ENCODE measurements around the gene ESYT1.
A peak's percentile ranks its signal among the peaks of the same experiment; 100 is the strongest.

Gene ESYT1

DNA sequence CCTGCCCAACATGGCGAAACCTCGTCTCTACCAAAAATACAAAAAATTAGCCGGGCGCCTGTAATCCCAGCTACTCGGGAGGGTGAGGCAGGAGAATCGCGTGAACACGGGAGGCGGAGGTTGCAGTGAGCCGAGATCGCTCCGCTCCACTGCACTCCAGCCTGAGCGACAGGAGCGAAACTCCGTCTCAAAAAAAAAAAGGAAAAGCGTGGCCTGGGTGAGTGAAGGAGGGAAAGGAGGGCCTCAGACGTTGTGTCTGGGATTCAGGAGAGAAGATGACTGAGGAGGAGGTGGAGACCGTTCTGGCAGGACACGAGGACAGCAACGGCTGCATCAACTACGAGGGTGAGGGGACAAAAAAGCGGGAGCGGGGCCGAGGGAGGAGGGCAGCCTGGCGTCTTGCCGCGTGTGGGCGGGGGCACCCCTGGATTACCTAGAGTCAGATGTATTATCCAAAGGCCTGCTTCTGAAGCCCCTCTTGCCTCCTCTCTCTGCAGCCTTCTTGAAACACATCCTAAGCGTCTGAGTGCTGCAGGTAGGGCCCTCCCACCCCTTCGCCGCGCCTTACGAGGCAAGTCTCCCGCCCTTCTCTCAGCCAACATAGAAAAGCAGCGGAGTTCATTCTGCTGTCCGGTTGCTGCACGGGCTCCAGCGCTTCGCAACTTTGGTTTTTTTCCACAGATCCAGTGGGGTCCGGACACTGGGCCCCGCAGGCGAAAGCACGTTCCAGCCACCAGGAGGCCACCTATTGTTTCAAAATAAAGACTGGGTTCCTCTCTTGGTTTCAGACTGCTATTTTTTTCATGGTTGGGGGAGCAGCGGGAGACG lies 29.3 kb downstream of the ESYT1 start:
- DNase-seq: peak; percentile 77

DNA sequence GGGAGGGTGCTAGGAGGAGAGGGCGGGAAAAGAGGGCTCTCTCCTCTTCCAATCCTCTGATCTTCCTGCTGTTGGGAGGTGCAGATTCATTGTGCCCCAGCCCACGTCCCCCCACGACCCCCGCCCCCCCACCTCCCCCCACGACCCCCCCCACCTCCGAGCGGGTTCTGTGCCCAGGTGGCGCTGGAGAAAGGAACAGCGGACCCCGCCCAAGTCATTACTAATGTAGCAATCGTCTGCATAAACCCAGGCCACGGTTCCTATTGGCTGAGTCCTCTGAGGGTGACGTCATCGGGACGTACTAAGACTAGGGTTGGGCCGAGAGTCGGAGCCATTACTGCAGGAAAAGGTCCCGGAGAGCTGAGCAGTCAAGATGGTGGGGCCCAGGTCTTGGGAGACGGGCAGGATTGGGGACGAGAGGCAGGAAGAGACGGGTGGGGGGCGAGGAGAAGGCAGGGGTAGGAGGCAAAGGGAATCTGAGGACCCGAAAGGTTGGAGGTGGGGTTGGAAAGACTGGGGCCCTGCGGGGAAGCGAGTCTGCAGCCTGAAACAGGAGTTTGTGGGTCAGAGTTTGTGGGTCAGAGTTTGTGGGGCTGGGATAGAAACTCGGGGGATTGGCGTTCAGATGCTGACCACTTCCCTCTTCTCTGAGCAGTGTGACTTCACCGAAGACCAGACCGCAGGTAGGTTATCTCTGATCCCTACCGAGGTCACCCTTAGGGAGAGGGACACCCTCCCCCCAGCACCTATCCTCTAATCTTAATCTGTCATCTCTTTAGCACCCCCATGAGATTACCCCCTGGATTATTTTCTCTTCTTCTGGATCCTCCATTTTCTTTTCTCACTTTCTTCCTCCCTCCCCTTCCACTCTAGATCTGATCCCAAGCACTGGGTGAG lies 30.2 kb downstream of the ESYT1 start, which contains the start of gene MYL6:
Gene MYL6 (plus strand): TSS at position 331 of the 897 bp plus-strand sequence. CDS start 43 bp downstream, at position 374.
- DNase-seq: peak; percentile 96

DNA sequence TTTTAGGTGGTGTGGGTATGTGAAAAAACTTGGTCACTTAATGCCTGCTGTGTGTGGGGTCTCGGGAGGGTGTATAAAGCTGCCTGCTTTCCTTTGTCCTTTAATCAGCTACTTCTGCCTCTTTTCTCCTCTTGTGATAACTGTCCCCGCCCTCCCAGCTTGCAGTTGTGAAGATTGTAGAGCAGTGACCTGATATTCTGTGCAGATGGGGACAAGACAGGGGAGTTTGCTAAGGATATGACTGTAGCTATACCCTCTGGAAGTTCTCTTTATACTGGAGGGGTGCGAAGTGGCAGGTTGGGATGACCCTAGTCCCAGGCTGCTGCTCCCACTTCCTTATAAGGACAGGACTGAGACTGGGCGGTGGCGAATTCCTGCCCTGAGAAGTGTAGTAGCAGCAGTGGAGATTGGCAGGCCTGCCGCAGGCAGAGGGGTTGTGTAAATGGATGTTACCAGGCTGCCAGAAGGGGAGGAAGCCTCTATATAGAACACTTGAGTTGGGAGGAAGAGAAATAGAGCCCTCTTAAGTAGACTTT lies 30.9 kb downstream of the ESYT1 start:
- DNase-seq: peak; percentile 42

DNA sequence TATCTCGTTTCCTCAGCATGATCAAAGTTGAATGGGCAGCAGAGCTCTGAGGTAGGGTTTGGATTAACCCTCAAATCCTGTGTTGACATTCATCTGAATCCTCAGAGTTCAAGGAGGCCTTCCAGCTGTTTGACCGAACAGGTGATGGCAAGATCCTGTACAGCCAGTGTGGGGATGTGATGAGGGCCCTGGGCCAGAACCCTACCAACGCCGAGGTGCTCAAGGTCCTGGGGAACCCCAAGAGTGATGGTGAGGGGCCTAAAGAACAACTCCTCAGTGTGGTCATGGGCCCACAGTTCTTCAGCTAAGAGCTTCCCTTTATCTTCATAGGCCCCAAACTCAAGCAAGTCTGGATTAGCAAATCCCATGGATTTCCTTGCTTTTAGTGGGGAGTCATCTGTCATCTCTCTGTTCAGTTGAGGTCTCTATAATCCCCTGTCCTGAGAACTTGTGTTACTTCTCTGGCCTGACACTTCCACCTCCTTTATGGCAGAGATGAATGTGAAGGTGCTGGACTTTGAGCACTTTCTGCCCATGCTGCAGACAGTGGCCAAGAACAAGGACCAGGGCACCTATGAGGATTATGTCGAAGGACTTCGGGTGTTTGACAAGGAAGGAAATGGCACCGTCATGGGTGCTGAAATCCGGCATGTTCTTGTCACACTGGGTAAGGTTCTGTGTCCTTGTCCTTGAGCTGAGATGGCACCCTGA lies 31.6 kb downstream of the ESYT1 start:
- DNase-seq: peak; percentile 25

DNA sequence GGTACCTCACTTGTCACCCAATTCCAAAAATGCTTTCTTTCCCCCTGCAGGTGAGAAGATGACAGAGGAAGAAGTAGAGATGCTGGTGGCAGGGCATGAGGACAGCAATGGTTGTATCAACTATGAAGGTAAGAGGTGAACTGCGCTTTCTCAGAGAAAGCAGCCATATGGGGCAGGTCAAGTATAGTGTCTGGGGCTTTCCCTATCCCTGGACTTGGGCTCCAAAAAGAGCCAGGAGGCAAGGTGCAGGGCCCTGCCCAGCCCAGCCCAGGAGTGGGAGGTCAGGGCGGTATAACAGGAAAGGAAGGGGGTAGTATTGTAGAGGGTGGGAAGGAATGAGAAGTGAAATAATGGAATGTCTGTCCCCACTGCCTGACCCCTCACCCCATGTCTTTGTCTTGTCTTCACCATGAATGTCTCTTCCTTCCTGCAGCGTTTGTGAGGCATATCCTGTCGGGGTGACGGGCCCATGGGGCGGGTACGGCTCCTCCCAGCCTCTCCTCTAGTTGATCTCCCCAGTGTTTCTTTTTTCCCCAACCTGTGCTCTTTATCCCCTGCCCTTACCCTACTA lies 32.2 kb downstream of the ESYT1 start:
- DNase-seq: peak; percentile 79

DNA sequence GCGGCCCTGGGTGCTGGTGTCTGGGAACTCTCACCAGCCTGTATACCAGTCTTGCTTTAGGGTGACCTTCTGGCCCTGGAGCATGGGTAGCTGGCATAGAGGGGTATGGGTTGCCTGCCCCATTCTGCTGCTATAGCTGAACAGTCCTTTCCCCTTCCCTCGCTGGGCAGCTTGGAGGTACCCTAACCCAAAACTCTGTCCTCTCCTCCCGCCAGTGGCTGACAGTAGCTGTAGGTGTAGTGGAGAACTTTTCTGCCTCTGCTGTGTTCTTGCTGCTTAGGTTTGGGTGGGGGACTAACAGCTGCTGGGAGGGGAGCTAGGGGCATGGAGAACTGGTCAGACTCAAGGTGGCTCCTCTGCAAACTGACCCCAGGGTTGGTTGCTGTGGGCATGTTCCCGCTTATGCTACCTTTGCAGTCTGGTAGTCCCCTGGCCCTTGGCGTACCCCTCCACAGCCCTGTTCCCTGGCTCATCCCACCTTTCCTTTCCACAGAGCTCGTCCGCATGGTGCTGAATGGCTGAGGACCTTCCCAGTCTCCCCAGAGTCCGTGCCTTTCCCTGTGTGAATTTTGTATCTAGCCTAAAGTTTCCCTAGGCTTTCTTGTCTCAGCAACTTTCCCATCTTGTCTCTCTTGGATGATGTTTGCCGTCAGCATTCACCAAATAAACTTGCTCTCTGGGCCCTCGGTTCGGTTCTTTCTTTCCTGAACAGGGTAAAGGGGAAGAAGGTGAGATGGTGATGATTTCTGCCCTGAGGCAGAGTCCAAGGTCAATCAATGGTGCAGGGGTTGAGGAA lies 33.0 kb downstream of the ESYT1 start:
- DNase-seq: no peak

DNA sequence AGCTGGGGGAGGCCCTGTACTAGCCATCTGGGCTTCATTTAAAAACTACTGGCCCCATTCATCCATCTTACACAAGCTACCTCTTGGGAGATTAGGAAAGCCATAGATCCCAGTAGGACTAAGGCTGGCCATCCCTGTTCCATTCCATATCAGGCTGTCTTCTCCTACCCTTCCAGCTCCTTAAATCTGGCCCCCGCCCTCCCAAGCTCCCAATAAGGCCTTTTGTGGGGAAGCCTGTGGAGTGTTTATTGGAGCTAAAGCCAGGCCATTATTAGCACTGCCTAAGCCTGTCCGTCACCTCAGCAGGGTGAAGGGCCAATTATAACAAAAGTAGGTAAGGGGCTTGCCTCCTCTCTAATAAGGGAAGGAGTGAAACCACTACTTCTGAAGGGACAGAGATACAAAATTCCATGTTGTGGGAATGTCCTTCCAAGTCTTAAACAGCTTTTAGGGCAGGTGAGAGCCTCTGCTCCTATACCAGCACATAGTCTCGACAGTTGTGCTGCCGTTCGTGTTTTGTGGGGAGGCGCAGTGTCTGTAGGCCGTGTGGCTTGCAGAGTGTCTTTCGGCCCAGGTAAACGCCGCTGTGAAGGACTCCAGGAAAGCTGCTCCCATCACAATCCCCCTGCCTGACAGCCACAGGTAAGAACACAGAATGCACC lies 33.8 kb downstream of the ESYT1 start:
- no peak for DNase-seq

DNA sequence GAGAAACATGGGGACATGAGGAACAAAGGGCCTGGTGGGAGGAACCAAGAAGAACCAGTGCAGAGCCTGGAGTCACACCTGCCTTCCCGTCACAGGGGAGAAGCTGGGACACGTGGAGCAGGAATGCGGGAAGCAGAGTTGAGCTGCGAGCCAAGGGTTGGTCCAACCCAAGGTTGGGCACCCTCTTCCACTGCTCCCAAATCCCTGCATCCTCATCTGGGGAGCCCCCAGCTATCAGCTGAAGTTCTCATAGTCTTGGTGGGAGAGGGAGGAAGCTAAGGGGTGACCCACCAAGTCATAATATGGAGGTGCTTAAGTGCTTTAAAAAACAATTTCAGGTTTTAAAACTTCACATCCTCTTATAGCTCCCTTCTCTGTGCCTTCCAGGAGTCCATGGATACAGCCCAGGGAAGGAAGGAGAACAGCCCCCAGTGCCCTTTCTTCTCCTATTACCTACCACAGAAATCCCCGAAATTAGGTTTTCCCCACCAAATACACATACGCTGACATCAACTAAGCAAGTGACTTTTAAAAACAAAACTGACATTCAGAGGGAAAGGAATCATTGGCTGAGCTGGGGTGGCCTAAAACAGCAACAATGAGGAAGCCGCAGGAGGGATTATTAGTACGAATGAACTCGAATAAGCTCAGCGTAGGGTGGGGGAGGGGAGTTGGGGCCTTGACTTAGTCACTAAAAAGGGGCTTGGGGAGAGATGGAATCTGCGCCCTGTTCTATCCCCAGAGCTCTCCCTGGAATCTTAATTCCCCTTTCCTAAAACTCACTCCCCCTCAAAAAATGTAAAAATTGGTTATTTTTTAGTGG lies 34.6 kb downstream of the ESYT1 start:
- DNase-seq: peak; percentile 35

DNA sequence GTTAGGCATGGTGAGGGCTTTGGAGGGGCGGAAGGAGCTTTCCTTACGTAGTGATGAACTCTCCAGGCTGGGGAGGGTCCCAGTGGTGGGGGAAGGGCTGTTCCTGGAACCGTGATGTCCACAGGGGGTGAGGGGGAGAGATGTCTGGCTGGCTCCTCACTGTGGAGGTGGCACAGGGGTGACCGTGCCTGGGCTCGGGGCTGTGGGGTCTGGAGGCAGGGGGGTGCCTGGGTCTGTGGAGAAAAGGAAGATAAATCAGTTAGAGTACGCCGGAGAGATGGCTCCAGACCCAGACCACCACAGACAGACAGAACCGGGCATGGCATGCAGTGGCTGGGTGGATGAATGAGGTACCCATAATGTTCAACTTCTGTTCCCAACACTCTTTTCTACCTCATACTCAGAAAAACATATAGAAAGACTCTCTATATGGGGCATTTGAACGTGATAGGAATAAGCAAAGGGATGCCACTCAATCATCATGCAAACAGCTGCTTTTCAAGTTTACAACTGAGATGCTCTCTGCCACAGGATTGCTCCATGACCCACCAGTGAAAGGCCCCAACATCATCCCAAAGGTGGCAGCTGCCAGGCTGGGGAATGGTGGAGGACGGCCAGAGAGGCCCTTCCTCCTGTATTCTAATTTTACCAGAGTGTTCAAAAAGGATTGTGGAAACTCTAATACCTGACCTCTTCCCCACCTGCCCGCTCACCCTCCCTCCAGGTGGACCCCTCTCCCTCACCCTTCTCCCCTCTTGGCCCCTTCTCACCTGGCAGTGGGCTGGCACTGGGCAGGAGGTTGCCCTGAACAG lies 35.7 kb downstream of the ESYT1 start:
- DNase-seq: peak; percentile 27

DNA sequence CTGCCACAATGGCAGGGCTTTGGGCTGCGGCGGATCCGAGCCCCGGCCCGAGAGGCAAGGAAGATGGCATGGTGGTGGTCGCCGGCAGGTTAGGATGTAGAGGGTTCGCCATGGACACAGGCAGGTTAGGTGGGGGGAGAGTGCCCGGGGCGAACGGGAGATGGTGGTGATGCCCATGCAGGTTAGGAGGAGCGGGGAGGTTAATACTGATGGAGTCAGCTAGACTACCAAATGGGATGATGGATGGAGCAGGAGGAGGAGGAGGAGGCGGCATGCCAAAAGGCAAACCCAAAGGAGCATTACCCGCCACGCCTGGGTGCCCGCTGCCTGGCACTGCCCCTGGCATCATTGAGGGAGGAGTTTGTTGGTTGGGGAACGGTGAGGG lies 36.3 kb downstream of the ESYT1 start:
- DNase-seq: peak; percentile 29

DNA sequence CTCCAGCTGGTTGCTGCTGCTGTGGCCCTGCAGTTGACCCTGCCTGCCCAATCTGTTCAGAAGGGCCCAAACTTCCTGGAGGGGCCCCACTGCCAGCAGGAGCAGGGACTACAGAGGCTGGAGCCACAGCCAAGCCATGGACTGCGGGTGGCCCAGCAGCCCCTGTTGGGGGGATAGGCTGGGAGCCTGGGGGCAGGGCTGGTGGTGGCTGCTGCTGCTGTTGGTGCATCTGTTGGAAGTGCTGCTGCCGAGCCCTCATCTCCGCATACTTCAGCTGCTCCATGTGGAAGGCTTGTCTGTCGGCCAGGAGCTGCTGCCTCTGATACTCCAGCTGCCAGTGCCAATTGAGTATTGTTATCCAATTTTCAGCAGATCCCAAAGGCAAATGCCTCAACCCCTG lies 37.3 kb downstream of the ESYT1 start:
- DNase-seq: no peak

DNA sequence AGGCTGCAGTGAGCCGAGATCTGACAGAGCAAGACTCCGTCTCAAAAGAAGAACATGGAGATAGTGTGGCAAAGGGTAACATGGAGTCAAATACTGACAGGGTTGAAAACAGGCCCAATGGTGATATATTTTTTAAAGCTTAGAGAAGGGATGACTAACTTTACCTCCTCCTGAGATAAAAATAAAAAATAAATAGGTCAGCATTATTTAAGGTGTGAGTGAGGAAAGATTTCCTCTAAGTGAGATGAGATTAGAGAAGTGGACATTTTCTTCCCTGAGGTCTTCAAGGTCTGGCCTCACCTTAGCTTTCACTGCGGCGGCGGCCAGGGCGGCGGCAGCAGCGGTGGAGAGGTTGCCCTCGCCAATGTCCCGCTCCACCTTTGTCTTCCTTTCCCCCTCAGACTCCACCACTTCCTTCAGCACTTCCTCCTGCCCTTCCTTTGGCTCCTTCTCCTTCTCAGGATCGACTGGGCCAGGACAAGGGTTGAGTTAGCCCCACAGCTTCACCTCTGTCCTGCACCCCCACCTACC lies 41.2 kb downstream of the ESYT1 start:
- no peak for DNase-seq

DNA sequence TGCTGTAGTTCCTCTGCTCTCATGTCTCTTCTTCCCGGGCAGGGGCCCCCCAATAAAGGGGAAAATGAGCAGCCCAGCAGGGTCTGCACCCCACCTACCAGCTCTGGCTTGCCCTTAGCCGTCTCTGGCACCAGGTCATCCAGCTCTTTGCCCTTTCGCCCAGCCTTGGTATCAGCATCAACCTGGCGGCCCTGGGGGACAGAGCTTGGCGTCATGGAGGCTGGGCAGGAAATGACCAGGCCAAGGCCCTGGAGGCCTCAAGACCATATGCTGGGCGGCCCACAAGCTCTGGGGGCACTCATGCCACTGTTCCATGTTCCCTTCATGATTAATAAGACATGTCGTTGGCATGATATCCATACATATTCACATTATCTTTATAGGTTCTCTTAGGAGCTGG lies 44.8 kb downstream of the ESYT1 start:
- no peak for DNase-seq

DNA sequence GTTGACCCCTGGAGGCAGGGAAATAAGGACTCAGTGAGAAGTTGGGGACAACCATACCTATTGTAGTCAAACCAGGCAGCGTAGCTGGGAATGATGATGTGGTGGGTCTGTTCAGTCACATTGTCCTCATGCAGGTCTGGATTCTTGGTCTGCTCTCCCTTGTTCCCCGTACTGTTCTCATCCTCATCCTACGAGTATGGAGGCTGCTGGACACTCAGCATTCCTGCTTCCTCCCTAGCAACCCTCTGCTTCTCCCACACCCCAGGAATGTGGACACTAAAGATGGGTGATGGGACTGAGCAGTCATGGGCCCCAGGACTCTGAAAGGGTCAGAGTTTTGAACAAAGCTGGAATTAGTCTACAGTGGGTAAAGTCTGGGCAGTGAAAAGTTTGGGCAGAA lies 50.3 kb downstream of the ESYT1 start:
- no peak for DNase-seq

DNA sequence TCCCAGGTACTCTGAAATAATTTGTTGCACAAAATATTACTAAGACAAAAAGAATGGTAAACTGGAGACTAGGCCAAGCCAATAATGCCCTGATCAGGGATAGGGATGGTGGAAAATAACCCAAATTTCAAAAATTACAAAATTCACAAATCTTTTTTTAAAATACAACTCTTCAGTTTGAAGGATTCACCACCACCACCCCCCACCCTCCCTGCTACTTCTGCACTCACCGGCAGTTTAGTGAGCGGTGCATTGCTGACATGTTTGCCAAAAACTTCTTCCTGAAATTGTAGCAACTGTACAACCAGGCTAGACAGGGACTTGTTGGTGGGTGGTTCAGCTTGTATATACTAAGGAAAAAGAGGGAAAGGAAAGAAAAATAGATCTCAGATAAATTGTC lies 58.9 kb downstream of the ESYT1 start:
- DNase-seq: no peak

DNA sequence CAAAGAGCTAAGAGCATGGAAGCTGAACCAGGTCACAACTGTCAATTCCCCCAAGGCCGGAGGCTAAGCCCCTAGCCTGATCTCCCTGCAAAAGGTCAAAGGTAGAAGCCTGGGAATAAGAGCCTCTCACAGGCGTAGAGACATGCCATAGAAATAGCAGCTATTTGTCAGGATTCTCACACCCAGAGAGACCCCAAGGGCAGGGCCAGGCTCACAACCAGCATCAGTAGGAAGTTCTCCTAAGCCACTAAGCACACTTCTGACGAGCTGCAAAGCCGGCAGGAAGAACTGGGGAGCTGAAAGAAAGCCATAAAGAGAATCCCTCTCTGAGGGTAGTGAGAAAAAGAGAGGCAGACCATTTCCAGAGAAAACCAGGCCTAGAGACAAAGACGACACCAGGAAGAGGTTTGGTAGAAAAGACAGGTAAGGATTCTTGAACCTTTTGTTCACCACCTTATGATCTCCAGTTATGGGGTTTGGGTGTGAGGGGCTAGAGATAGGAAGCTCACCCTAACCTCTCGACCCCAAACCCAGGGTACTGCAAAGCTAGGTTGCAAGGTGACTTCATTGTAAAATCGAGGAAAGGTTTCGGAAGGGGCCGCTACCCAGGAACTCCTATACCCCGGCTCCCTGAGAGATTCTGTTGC lies 60.2 kb downstream of the ESYT1 start:
- DNase-seq: peak; percentile 16

DNA sequence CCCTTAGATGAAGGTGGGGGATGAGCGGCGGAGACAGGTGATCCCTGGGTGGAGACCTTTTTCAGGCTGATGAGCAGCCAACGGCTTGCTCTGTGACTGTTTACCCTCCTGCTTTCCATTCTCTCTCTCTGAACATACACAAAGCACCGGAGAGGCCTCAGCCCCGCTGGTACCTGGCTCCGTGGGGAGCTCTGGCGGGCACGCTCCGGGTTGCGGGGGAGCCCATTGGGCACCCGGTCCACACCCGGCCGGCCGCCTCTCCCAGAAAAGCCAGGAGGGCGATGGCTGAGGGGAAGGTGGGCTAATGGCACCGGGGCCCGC lies 60.7 kb downstream of the ESYT1 start:
- DNase-seq: peak; percentile 16

DNA sequence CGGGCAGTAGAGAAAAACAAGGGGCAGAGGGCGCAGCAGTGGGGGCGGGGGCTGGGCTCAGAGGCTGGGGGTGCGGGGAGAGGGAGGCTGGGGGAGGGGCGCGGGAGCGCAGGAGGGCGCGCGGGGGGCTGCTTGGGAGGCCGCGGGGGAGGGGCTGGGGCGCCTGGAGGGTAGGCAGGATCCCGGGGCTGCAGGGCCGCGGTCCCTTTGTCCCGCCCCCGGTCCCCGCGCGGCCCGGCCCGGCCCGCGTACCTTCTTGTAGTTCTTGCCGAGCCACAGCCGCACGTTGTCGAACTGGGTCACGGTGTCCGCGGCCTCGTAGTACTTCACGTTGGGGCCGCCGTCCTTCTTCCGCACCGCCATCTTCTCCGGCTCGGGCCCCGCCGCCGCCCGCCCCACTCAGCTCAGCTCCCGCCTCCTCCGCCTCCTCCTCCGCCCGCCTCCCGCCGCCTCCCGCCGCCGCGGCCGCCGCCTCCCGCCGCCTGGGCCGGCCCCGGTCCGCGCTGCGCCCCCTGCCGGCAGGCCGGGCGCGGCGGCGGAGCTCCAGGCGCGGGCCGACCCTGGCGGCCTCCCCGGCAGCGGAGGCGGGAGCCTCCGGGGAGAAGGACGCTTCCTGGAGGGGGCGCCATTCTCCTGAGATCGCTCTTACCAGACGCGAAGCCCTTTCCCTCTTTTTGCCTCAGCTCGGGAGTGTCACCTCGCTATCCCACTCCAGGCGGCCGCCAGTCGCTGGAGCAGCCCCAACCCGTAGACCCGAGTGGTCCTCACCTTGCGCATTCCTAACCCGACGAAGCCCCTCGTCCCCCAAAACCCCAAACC lies 61.2 kb downstream of the ESYT1 start, which contains the start of gene SMARCC2:
Gene SMARCC2 (minus strand): TSS at position 385 of the 819 bp plus-strand sequence. CDS start 22 bp downstream, at position 363.
- peak; percentile 89 for DNase-seq
